Heart right ventricle (tissue), 16 donors: ENCODE measurements around the gene METTL1. TPM values are rescaled to one million over a fixed set of nuclear protein-coding genes. Genes with fewer than 3 reads are reported as not detected.
"Not testable (repeated sequence)": the region's sequence is repeated elsewhere in the genome, so short reads cannot be mapped to it uniquely, and the experiment has no call there.

Experiments
- ATAC-seq, 8 donors: fragments of 200-7000 bp; cut with Tn5 transposase; one replicate each; pipeline ENCODE4 v1.9.1; 2020; ENCODE audit warnings: mild to moderate bottlenecking in 8 of 8, moderate library complexity in 8 of 8, moderate number of reproducible peaks in 1 of 8
- DNase-seq, 2 donors: peaks; one replicate each; pipeline ENCODE4 v3.0.0-alpha.2; 2020
- H3K27ac ChIP-seq, 10 donors: fragments of 200-600 bp; sonication (generic) in 2 of 10; one replicate each; pipeline versions ENCODE4 v1.5.0 to v1.8.0; 2020 to 2022; ENCODE audit warnings: mild to moderate bottlenecking in 3 of 10
- H3K27me3 ChIP-seq, 7 donors: fragments of 200-600 bp; one replicate each; pipeline ENCODE4 v1.8.0; 2021 to 2022; ENCODE audit warnings: mild to moderate bottlenecking in 2 of 7
- H3K36me3 ChIP-seq, 9 donors: fragments of 200-600 bp; sonication (generic) in 1 of 9; one replicate each; pipeline versions ENCODE4 v1.5.0 to v1.8.0; 2020 to 2022; ENCODE audit warnings: mild to moderate bottlenecking in 2 of 9
- H3K4me1 ChIP-seq, 9 donors: fragments of 200-600 bp; sonication (generic) in 1 of 9; one replicate each; pipeline versions ENCODE4 v1.5.0 to v1.8.0; 2020 to 2022; ENCODE audit warnings: mild to moderate bottlenecking in 4 of 9
- H3K4me3 ChIP-seq, 10 donors: fragments of 200-600 bp; sonication (generic) in 2 of 10; one replicate each; pipeline versions ENCODE4 v1.5.0 to v1.8.0; 2020 to 2022; ENCODE audit warnings: mild to moderate bottlenecking in 7 of 10, moderate library complexity in 2 of 10
- H3K9me3 ChIP-seq, 11 donors: fragments of 200-600 bp in 10 of 11; sonication (generic) in 2 of 11; one replicate each; pipeline versions ENCODE4 v1.5.0 to v1.8.0; 2013 to 2022; ENCODE audit warnings: mild to moderate bottlenecking in 2 of 11, control low read depth in 1 of 11, moderate library complexity in 1 of 11
- WGBS, 2 donors: extraction: QIAGEN DNeasy Blood & Tissue Kit; methylation state at CpG; one replicate each; pipeline ENCODE4 v1.1.7; 2013; ENCODE audit warnings: inconsistent platforms in 1 of 2; 5-methylcytosine and 5-hydroxymethylcytosine counted together
- intact Hi-C, 10 donors: fragments of 100-400 bp; cut with DNase I; formaldehyde crosslinking; loops; one replicate each; pipeline versions ENCODE4 v1.11.1 to v1.14.2; 2022
- long read RNA-seq, 3 donors: library from polyadenylated mRNA; unstranded; transcript quantifications; one replicate each; pipeline ENCODE4 v2.0.0, GENCODE V29; 2020 to 2021
- polyA plus RNA-seq, 2 donors: library from polyadenylated mRNA; stranded (reverse); fragments of 200-250 nt; gene quantifications; one replicate each; pipeline ENCODE4 v1.2.3, GENCODE V29; 2013
- total RNA-seq, 10 donors: library from RNA; stranded (reverse); fragmentation: NEBNext Ultra II Directional in 3 of 10; extraction: Animal tissue kit (Norgen Biotek cat#: 25700) in 3 of 10; gene quantifications; one replicate each; pipeline versions ENCODE4 v1.2.1 to v1.2.4, GENCODE V29; 2021 to 2023
- TF ChIP-seq, protein P1 (sequence below), 9 donors: fragments of 200-600 bp; sonication (generic) in 2 of 9; IDR thresholded peaks; one replicate each; pipeline versions ENCODE4 v1.5.0 to v1.8.0; 2021 to 2022; ENCODE audit warnings: antibody characterized with exemption in 9 of 9, mild to moderate bottlenecking in 5 of 9, moderate library complexity in 1 of 9
- donor health status: Arrhythmogenic right ventricular cardiomyopathy.
- donor health status: ischemic (EF 13 %, LVEDD 7.1; RV severe dilation, severe dysfunction).
- donor health status: healthy with polysubstance abuse.
- donor health status: DM: no; HTN: yes; CAD: no.
- donor health status: DM: no; HTN: no; CAD: no.
- donor health status: ischemic (EF 25% LVEDD 6.9; RV normal size, moderate dysfunction).
- donor health status: ischemic (EF 25% LVEDD 5.7; RV mildly dilated, moderate dysfunction).
- donor health status: healthy.
- donor health status: DM: yes; HTN: yes; CAD: no.
- donor health status: Ischemic cardiomyopathy.
- donor health status: ischemic (EF 35%, LVEDD 5.7; RV mildly dilated, moderate dysfunction).
- donor health status: nonischemic (EF 11% LVEDD 7.7; RV severe dilation, severe dysfunction).
- donor health status: DM: yes; HTN: yes; CAD: no.
- donor health status: PGD.
- donor health status: ischemic (EF 29% LVEDD 5.4; RV normal size, mild dysfunction).
- donor health status: nonischemic (EF 23%, LVEDD 6.1; RV moderate dilation, normal function).

Gene METTL1
- total RNA-seq = 10 to 100 TPM in 2 of 10 donors, 1 to 10 TPM in 8; 5.6 to 15.0 (median 7.9) TPM
- 10 to 100 TPM; 10.9 to 29.4 TPM for polyA plus RNA-seq
- long read RNA-seq, donor 1, partial matches to known transcripts = 0 of 2 reads
- long read RNA-seq, donor 1, other reads (novel, unspliced or antisense) = 2 of 2 reads
- long read RNA-seq, donor 2, partial matches to known transcripts = 1 of 7 reads
- long read RNA-seq, donor 2, other reads (novel, unspliced or antisense) = 3 of 7 reads
- long read RNA-seq, donor 3, transcript METTL1-202 (6 exons, 2,066 nt) = major isoform, 7 of 9 reads
- long read RNA-seq, donor 3, partial matches to known transcripts = 0 of 9 reads
- long read RNA-seq, donor 3, other reads (novel, unspliced or antisense) = 2 of 9 reads

DNA sequence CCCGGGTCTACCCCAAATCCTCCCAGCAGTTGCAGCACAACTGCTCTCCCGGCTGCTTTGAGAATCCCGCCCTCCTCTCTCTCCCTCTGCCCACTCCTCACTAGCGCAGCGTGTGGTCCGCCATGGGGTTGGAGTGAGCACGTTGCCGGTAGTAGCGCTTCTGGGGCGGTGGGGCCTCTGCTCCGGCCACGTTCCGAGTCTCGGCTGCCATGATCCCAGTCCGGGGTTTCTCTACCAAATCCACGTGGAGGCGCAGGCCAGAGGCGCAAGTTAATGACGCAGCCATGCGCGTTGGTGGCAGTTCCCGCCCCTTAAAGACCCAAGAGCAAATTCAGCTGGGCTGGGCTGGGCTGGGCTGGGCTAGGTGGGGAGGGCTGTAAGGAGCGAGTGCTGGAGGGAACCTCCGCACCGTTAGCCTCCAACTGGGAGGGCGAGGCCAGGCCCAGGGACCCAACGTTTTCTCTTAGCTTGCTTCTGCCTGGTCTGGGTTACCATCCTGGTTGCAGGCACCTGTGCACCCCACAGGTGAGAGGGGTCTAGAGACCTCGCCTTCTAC, at the start of gene METTL1:
Gene METTL1 (minus strand): TSS at position 233 of the 556 bp plus-strand sequence. CDS start 22 bp downstream, at position 211.
- TF ChIP-seq, protein P1, sequence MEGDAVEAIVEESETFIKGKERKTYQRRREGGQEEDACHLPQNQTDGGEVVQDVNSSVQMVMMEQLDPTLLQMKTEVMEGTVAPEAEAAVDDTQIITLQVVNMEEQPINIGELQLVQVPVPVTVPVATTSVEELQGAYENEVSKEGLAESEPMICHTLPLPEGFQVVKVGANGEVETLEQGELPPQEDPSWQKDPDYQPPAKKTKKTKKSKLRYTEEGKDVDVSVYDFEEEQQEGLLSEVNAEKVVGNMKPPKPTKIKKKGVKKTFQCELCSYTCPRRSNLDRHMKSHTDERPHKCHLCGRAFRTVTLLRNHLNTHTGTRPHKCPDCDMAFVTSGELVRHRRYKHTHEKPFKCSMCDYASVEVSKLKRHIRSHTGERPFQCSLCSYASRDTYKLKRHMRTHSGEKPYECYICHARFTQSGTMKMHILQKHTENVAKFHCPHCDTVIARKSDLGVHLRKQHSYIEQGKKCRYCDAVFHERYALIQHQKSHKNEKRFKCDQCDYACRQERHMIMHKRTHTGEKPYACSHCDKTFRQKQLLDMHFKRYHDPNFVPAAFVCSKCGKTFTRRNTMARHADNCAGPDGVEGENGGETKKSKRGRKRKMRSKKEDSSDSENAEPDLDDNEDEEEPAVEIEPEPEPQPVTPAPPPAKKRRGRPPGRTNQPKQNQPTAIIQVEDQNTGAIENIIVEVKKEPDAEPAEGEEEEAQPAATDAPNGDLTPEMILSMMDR (IDR thresholded peaks at IDR 0.05) = no peak
- ATAC-seq = peak; percentile 95 to 98 (median 96)
- peak within 1 kb of the TSS; percentile 68 to 92 (median 78) for H3K4me3 ChIP-seq
- WGBS, 2 donors = 0 to 1% methylated on average over 27 to 28 of the region's 28 CpGs
- peak within 1 kb of the TSS; percentile 47 to 94 (median 89) for H3K27ac ChIP-seq
- intact Hi-C loops = no loop called here
- no peaks in the 10 kb centered on the region for H3K9me3 ChIP-seq
- peaks cover 0 to 9% (median 0%) of the 10 kb centered on the region in 7 donors for H3K27me3 ChIP-seq
- H3K4me1 ChIP-seq = peaks cover 5 to 34% (median 20%) of the 10 kb centered on the region in 9 donors
- H3K36me3 ChIP-seq = peaks cover 0 to 46% (median 0%) of the 10 kb centered on the region in 9 donors
- peak; percentile 91 to 96 for DNase-seq

DNA sequence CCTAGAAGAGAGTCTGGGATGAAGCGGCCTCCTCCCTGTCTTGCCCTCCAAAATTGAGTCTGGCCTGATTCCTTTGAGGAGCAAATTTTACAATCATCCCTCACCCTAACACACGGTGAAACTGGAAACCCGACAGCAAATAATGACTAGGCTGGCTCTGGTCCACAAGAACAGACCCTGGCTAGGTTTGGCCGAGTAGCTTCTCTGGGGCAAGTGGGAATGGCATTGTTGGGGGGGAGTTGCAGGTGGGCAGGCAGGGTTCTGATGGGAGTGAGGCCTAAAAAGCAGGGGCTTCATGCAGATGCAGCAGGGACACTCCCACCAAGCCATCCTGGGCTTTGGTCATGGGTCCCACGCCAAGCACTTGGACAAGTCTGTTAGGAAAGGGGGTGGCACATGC, 49.1 kb upstream of the METTL1 start:
- Histone ChIP-seq H3K27ac (peak overlapping the region in 3 of 10 donors; percentile 19 to 80 (median 78)), H3K4me1 (peaks cover 18 to 75% (median 52%) of the 10 kb centered on the region in 9 donors), H3K36me3 (peaks cover 13 to 83% (median 55%) of the 10 kb centered on the region in 9 donors)
- ATAC-seq, DNase-seq, H3K27me3 ChIP-seq, H3K9me3 ChIP-seq, intact Hi-C loops, H3K4me3 ChIP-seq: not testable (repeated sequence)
- WGBS, 2 donors = 82 to 83% methylated on average over 5 of the region's 5 CpGs

DNA sequence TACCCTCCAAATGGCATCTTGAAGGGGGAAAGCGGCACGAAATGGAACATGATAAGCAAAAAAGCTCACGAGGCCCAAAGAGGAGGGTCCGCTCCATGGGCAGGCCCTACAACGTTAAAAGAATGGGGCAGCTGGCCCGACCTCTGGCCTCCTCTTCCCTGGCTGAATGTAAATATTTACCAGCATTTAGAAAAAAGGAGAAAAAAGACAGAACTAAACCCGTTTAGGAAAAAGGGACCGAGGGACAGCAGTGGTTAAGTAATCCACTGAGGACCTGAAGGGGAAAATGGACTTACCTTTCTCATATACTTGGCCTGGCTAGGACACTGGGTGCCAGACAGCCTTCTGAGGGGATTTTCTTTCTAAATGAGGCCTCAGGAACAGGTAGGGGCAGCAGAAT, 48.2 kb upstream of the METTL1 start:
- H3K9me3 ChIP-seq, DNase-seq, intact Hi-C loops, H3K4me3 ChIP-seq, H3K27me3 ChIP-seq, ATAC-seq: not testable (repeated sequence)
- Histone ChIP-seq H3K4me1 (peaks cover 19 to 81% (median 61%) of the 10 kb centered on the region in 9 donors), H3K27ac (peak overlapping the region in 1 of 10 donors; percentile 80), H3K36me3 (peaks cover 10 to 83% (median 46%) of the 10 kb centered on the region in 9 donors)
- WGBS, 2 donors = 80 to 84% methylated on average over 8 of the region's 8 CpGs

DNA sequence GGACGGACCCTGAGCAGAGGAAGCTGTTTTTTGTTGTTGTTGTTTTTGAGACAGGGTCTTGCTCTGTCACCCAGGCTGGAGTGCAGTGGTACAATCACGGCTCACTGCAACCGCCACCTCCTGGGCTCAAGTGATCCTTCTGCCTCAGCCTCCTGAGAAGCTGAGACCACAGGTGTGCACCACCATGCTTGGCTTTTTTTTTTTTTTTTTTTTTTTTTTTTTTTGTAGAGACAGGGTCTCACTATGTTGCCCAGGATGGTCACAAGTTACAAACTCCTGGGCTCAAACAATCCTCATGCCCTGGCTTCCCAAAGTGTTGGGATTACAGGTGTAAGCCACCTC, 46.1 kb upstream of the METTL1 start:
- H3K4me3 ChIP-seq, intact Hi-C loops, H3K27me3 ChIP-seq, DNase-seq, H3K9me3 ChIP-seq, ATAC-seq: not testable (repeated sequence)
- Histone ChIP-seq H3K27ac (peak overlapping the region; percentile 42 to 86 (median 72)), H3K4me1 (peaks cover 18 to 72% (median 63%) of the 10 kb centered on the region in 9 donors), H3K36me3 (peaks cover 0 to 72% (median 24%) of the 10 kb centered on the region in 9 donors)
- WGBS, 2 donors = 78 to 84% methylated on average over 3 of the region's 3 CpGs

DNA sequence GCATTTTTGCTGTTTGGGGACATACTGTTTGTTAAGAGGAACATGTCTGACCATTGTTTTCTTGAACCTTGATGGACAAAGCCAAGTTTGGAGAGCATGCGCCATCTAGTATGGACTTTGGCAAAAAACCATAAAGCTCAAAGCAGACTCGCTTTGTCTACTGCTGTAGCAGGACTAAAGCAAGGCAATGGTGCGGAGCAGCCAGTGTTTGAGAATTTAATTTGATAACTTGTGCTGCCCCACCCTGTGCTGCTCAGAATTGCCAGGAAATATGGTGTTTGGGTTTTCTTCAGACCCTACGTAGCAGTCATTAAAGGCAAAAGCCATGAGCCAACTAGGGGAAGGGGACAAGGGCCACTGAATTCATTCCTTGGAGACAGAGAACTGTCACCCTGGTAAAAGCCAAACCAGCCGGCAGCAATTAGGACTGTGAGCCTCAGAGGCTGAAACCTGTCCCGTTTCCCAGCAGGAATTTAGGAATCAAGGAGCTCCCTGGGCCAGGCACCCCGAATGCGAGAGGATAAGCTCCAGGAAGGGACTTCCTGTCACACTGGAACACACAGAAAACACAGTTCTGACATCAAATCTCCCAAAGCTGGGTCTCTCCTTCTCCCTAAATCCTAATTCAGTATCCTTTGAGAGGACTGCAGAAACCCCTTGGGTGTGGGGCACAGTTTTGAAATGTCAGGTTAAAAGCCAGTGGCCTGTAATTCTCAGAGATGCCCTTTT, 45.5 kb upstream of the METTL1 start:
- DNase-seq = no peak
- TF ChIP-seq, protein P1 (IDR thresholded peaks at IDR 0.05) = no peak
- Histone ChIP-seq H3K4me1 (peaks cover 15 to 67% (median 57%) of the 10 kb centered on the region in 9 donors), H3K27me3 (no peaks in the 10 kb centered on the region), H3K9me3 (no peaks in the 10 kb centered on the region), H3K27ac (peak overlapping the region; percentile 42 to 86 (median 72)), H3K4me3 (no peak overlapping the region), H3K36me3 (peaks cover 0 to 72% (median 19%) of the 10 kb centered on the region in 9 donors)
- peak in 6 of 8 donors; percentile 24 to 51 (median 32) for ATAC-seq
- intact Hi-C loops = no loop called here
- WGBS, 2 donors = 55 to 60% methylated on average over 8 of the region's 8 CpGs
